HepG2 (cell line): ENCODE measurements around the gene CIROP. TPM values are rescaled to one million over a fixed set of nuclear protein-coding genes. Genes with fewer than 3 reads are reported as not detected.

Experiments
- AGO1 ChIP-seq: fragments of 200-400 bp; formaldehyde crosslinking; IDR thresholded peaks from 2 replicates; pipeline ENCODE4 v1.6.1; 2017; ENCODE audit warnings: mild to moderate bottlenecking, low read depth, low read length, moderate library complexity; ENCODE audit not compliant: poor library complexity, severe bottlenecking
- CBX1 ChIP-seq: IDR thresholded peaks from one replicate; pipeline ENCODE4 v1.6.1; 2016; ENCODE audit warnings: antibody characterized with exemption, low read depth
- FOXC1 ChIP-seq: sonication (generic); formaldehyde crosslinking; IDR thresholded peaks from 2 replicates; pipeline ENCODE4 v1.8.0; 2022; ENCODE audit warnings: mild to moderate bottlenecking, missing genetic modification reagents, borderline replicate concordance
- GABPB1 ChIP-seq: IDR thresholded peaks from 2 replicates; pipeline ENCODE4 v1.6.1; 2016; ENCODE audit warnings: mild to moderate bottlenecking, missing genetic modification reagents, moderate library complexity, missing compliant biosample characterization
- GZF1 ChIP-seq: sonication (generic); formaldehyde crosslinking; IDR thresholded peaks from 2 replicates; pipeline ENCODE4 v1.5.1; 2020; ENCODE audit warnings: mild to moderate bottlenecking, missing genetic modification reagents
- JUN ChIP-seq: sonication (generic); formaldehyde crosslinking; IDR thresholded peaks from 2 replicates; pipeline ENCODE4 v1.4.0; 2020; ENCODE audit warnings: mild to moderate bottlenecking, missing genetic modification reagents
- JUND ChIP-seq: sonication (generic); formaldehyde crosslinking; IDR thresholded peaks from 2 replicates; pipeline ENCODE4 v1.8.0; 2022; ENCODE audit warnings: mild to moderate bottlenecking, missing genetic modification reagents
- KDM2A ChIP-seq: sonication (generic); formaldehyde crosslinking; IDR thresholded peaks from 2 replicates; pipeline ENCODE4 v1.4.0; 2020; ENCODE audit warnings: low read depth, missing genetic modification reagents, borderline replicate concordance
- MIXL1 ChIP-seq: IDR thresholded peaks from 2 replicates; pipeline ENCODE4 v1.6.1; 2016
- TBL1XR1 ChIP-seq: fragments of 150-350 bp; IDR thresholded peaks from 2 replicates; pipeline ENCODE4 v1.6.1; 2014; ENCODE audit warnings: borderline replicate concordance, low read length; ENCODE audit not compliant: partially characterized antibody
- ZEB1 ChIP-seq: IDR thresholded peaks from 2 replicates; pipeline ENCODE4 v1.6.1; 2012; ENCODE audit warnings: mild to moderate bottlenecking, low read depth, inconsistent platforms; ENCODE audit not compliant: insufficient replicate concordance
- ZKSCAN1 ChIP-seq: fragments of 150-350 bp; IDR thresholded peaks from 2 replicates; pipeline ENCODE4 v1.6.1; 2014; ENCODE audit warnings: low read length
- ZNF460 ChIP-seq: sonication (generic); formaldehyde crosslinking; IDR thresholded peaks from 2 replicates; pipeline ENCODE4 v1.5.1; 2020; ENCODE audit warnings: missing genetic modification reagents, mild to moderate bottlenecking, borderline replicate concordance
- ZNF546 ChIP-seq: sonication (generic); formaldehyde crosslinking; conservative IDR thresholded peaks from 2 replicates; pipeline ENCODE4 v1.8.1; 2023; ENCODE audit warnings: mild to moderate bottlenecking, missing genetic modification reagents
- ZNF549 ChIP-seq: sonication (generic); formaldehyde crosslinking; IDR thresholded peaks from 2 replicates; pipeline ENCODE4 v1.5.0; 2020; ENCODE audit warnings: missing genetic modification reagents
- ZNF616 ChIP-seq: sonication (generic); formaldehyde crosslinking; IDR thresholded peaks from 2 replicates; pipeline ENCODE4 v1.5.0; 2020; ENCODE audit warnings: low read depth, mild to moderate bottlenecking, missing genetic modification reagents
- ZNF672 ChIP-seq: sonication (generic); formaldehyde crosslinking; IDR thresholded peaks from 2 replicates; pipeline ENCODE4 v1.8.1; 2022; ENCODE audit warnings: missing genetic modification reagents
- ZSCAN31 ChIP-seq: sonication (generic); formaldehyde crosslinking; IDR thresholded peaks from 2 replicates; pipeline ENCODE4 v1.5.0; 2020; ENCODE audit warnings: low read depth, mild to moderate bottlenecking, missing genetic modification reagents
- polyA plus RNA-seq, 8 experiments: library from polyadenylated mRNA; depleted of rRNA in 3 of 8; stranded (reverse) in 7 of 8; unstranded in 1 of 8; fragments of >200 nt; fragmentation: Illumina TruSeq in 4 of 8; extraction: Trizol in 4 of 8; gene quantifications; 2 replicates each; pipeline versions ENCODE4 v1.2.1 to v1.2.3, GENCODE V29; 2011 to 2016; ENCODE audit warnings: low read depth in 4 of 8, missing spikeins in 1 of 8, mixed read lengths in 1 of 8; ENCODE audit not compliant: insufficient read depth in 1 of 8
- total RNA-seq, 5 experiments: library from RNA; depleted of rRNA; stranded (reverse); fragments of >200 nt; fragmentation: Illumina TruSeq; extraction: Trizol; gene quantifications; 2 replicates each; pipeline ENCODE4 v1.2.3, GENCODE V29; 2016; ENCODE audit warnings: low read depth in 1 of 5
- TF ChIP-seq, protein P1 (sequence below), 2 experiments: sonication (generic) in 1 of 2; formaldehyde crosslinking in 1 of 2; IDR thresholded peaks; 2 replicates each; pipeline versions ENCODE4 v1.4.0 to v1.6.1; 2016 to 2020; ENCODE audit warnings: borderline replicate concordance in 1 of 2, low read depth in 1 of 2, mild to moderate bottlenecking in 1 of 2, missing genetic modification reagents in 1 of 2
- TF ChIP-seq, protein P2 (sequence below): sonication (generic); formaldehyde crosslinking; IDR thresholded peaks from 2 replicates; pipeline ENCODE4 v1.5.0; 2020; ENCODE audit warnings: mild to moderate bottlenecking, low read depth, missing genetic modification reagents, borderline replicate concordance
- TF ChIP-seq, protein P3 (sequence below): sonication (generic); formaldehyde crosslinking; IDR thresholded peaks from 2 replicates; pipeline ENCODE4 v1.9.0; 2021; ENCODE audit warnings: missing genetic modification reagents, borderline replicate concordance

The CIROP gene
- total and polyA plus RNA-seq, 2 of the 13 experiments (the other 11 are each of a cell fraction or from before 2014, with no cell fraction given), result 0.07 TPM; not detected in 1

DNA sequence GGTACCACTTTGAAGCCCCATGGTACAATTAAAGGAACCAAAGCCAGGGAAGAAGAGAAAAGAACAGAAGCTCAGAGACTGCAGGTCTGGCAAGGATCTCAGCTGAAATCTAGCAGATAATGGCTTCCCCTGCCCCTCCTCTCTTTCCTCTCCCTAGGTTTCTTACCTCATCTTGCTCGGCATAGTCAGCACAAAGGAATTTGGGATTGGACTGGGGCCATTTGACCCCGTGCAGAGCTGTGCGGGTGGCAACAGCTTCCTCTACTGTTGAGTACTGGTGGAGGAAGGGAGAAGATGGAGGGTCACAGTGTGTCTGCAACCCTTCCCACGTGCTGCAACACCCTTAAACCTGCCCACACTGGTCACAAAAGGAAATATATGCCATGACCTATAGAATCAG, 42.8 kb downstream of the CIROP start (continued):
- TF ChIP-seq ZNF672 (CRISPR knock-in tag) (no peak), TBL1XR1 (no peak), JUN (CRISPR knock-in tag) (peak; percentile 85; the same call in 1 of the 2 replicates), GZF1 (CRISPR knock-in tag) (no peak), ZNF546 (no peak), ZNF549 (CRISPR knock-in tag) (no peak), JUND (CRISPR knock-in tag) (0 out of 2 replicates have a peak, but pooled peaks have one; percentile 27), KDM2A (no peak; the same call in 1 of the 2 replicates), ZNF616 (no peak), ZKSCAN1 (no peak), ZNF460 (CRISPR knock-in tag) (no peak), ZSCAN31 (CRISPR knock-in tag) (no peak), AGO1 (no peak), FOXC1 (CRISPR knock-in tag) (0 out of 2 replicates have a peak, but pooled peaks have one; percentile 46), GABPB1 (CRISPR knock-in tag) (no peak), ZEB1 (no peak), MIXL1 (CRISPR knock-in tag) (no peak), CBX1 (no peak)
- TF ChIP-seq, protein P1, sequence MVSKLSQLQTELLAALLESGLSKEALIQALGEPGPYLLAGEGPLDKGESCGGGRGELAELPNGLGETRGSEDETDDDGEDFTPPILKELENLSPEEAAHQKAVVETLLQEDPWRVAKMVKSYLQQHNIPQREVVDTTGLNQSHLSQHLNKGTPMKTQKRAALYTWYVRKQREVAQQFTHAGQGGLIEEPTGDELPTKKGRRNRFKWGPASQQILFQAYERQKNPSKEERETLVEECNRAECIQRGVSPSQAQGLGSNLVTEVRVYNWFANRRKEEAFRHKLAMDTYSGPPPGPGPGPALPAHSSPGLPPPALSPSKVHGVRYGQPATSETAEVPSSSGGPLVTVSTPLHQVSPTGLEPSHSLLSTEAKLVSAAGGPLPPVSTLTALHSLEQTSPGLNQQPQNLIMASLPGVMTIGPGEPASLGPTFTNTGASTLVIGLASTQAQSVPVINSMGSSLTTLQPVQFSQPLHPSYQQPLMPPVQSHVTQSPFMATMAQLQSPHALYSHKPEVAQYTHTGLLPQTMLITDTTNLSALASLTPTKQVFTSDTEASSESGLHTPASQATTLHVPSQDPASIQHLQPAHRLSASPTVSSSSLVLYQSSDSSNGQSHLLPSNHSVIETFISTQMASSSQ (IDR thresholded peaks at IDR 0.05; ENCODE audit: low read depth), result no peak
- TF ChIP-seq, protein P1 (CRISPR knock-in tag; IDR thresholded peaks at IDR 0.05; ENCODE audit: borderline replicate concordance), result 0 out of 2 replicates have a peak, but pooled peaks have one; percentile 24
- TF ChIP-seq, protein P2, sequence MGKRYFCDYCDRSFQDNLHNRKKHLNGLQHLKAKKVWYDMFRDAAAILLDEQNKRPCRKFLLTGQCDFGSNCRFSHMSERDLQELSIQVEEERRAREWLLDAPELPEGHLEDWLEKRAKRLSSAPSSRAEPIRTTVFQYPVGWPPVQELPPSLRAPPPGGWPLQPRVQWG (CRISPR knock-in tag), result no peak
- TF ChIP-seq, protein P3, sequence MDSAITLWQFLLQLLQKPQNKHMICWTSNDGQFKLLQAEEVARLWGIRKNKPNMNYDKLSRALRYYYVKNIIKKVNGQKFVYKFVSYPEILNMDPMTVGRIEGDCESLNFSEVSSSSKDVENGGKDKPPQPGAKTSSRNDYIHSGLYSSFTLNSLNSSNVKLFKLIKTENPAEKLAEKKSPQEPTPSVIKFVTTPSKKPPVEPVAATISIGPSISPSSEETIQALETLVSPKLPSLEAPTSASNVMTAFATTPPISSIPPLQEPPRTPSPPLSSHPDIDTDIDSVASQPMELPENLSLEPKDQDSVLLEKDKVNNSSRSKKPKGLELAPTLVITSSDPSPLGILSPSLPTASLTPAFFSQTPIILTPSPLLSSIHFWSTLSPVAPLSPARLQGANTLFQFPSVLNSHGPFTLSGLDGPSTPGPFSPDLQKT, result no peak
